Vagina (tissue), 2 donors: ENCODE data around the gene SLC5A12. TPM values are rescaled to one million over a fixed set of nuclear protein-coding genes. Genes with fewer than 3 reads are reported as not detected.
A peak's percentile ranks its signal among the peaks of the same experiment; 100 is the strongest.
"Not testable (repeated sequence)": the region's sequence is repeated elsewhere in the genome, so short reads cannot be mapped to it uniquely, and the experiment has no call there.

Source experiments
- DNase-seq, 2 donors: peaks; one replicate each; pipeline ENCODE4 v3.0.0-alpha.2; 2017; ENCODE audit errors: extremely low spot score in 2 of 2
- H3K27ac ChIP-seq: fragments of 200-600 bp; sonication (generic); one replicate; pipeline ENCODE4 v1.5.1; 2019
- H3K27me3 ChIP-seq: fragments of 200-600 bp; sonication (generic); one replicate; pipeline ENCODE4 v1.5.1; 2019
- H3K36me3 ChIP-seq, 2 donors: fragments of 200-600 bp; sonication (generic); one replicate each; pipeline ENCODE4 v1.5.1; 2017 to 2019
- H3K4me1 ChIP-seq: fragments of 200-600 bp; sonication (generic); one replicate; pipeline ENCODE4 v1.5.1; 2019
- H3K4me3 ChIP-seq, 2 donors: fragments of 200-600 bp; sonication (generic); 1 replicate in 1 of 2; 2 replicates in 1 of 2; pipeline ENCODE4 v1.5.1; 2016 to 2019
- H3K9me3 ChIP-seq: fragments of 200-600 bp; sonication (generic); one replicate; pipeline ENCODE4 v1.5.1; 2019
- POLR2A ChIP-seq, 2 donors: fragments of 450-650 bp; IDR thresholded peaks; one replicate each; pipeline ENCODE4 v1.6.1; 2017; ENCODE audit warnings: antibody characterized with exemption in 2 of 2, mild to moderate bottlenecking in 2 of 2, moderate library complexity in 2 of 2
- POLR2AphosphoS5 ChIP-seq, 2 donors: sonication (generic); formaldehyde crosslinking; IDR thresholded peaks; one replicate each; pipeline ENCODE4 v1.9.0; 2017; ENCODE audit warnings: antibody characterized with exemption in 2 of 2, mild to moderate bottlenecking in 2 of 2, low read depth in 1 of 2; ENCODE audit not compliant: insufficient read depth in 1 of 2
- intact Hi-C: fragments of 100-400 bp; cut with DNase I; formaldehyde crosslinking; loops from one replicate; pipeline ENCODE4 v1.15.1; 2023
- total RNA-seq: library from RNA; depleted of rRNA; stranded (reverse); fragments of >200 nt; gene quantifications from one replicate; pipeline ENCODE4 v1.2.3, GENCODE V29; 2016
- TF ChIP-seq, protein P1 (sequence below), 3 experiments: fragments of 450-650 bp in 2 of 3; fragments of 200-600 bp in 1 of 3; sonication (generic) in 1 of 3; IDR thresholded peaks; one replicate each; pipeline ENCODE4 v1.5.1; 2017 to 2019; ENCODE audit warnings: antibody characterized with exemption in 3 of 3, mild to moderate bottlenecking in 2 of 3, moderate library complexity in 2 of 3

Gene SLC5A12
- total RNA-seq, 1 donor from 2014 or later, result not detected

GRCh38 chr11:26649884-26650283 is 72.0 kb downstream of the SLC5A12 start:
- H3K9me3 ChIP-seq, result no peaks in the 10 kb centered on the region
- H3K4me3 ChIP-seq, result no peak overlapping the region
- DNase-seq, result no peak
- TF ChIP-seq, protein P1, sequence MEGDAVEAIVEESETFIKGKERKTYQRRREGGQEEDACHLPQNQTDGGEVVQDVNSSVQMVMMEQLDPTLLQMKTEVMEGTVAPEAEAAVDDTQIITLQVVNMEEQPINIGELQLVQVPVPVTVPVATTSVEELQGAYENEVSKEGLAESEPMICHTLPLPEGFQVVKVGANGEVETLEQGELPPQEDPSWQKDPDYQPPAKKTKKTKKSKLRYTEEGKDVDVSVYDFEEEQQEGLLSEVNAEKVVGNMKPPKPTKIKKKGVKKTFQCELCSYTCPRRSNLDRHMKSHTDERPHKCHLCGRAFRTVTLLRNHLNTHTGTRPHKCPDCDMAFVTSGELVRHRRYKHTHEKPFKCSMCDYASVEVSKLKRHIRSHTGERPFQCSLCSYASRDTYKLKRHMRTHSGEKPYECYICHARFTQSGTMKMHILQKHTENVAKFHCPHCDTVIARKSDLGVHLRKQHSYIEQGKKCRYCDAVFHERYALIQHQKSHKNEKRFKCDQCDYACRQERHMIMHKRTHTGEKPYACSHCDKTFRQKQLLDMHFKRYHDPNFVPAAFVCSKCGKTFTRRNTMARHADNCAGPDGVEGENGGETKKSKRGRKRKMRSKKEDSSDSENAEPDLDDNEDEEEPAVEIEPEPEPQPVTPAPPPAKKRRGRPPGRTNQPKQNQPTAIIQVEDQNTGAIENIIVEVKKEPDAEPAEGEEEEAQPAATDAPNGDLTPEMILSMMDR (IDR thresholded peaks at IDR 0.05), result peak; percentile 24 to 31 (median 29)
- TF ChIP-seq POLR2A (IDR thresholded peaks at IDR 0.05), result no peak
- H3K4me1 ChIP-seq, result no peaks in the 10 kb centered on the region
- H3K36me3 ChIP-seq, result no peaks in the 10 kb centered on the region
- intact Hi-C loops, result no loop called here
- no peak overlapping the region for H3K27ac ChIP-seq
- no peaks in the 10 kb centered on the region for H3K27me3 ChIP-seq

- H3K27ac ChIP-seq, H3K36me3 ChIP-seq, intact Hi-C loops, H3K4me3 ChIP-seq, H3K9me3 ChIP-seq, H3K27me3 ChIP-seq, H3K4me1 ChIP-seq, DNase-seq: not testable (repeated sequence)
Measured at GRCh38 chr11:26643314-26643713, 78.5 kb downstream of the SLC5A12 start.

GRCh38 chr11:26632691-26633159 is 89.1 kb downstream of the SLC5A12 start:
- no peaks in the 10 kb centered on the region for H3K4me1 ChIP-seq
- H3K36me3 ChIP-seq, result no peaks in the 10 kb centered on the region
- TF ChIP-seq POLR2AphosphoS5 (IDR thresholded peaks at IDR 0.05; ENCODE audit: insufficient read depth in 1 of 2, low read depth in 1 of 2) (no peak), POLR2A (IDR thresholded peaks at IDR 0.05) (no peak)
- TF ChIP-seq, protein P1 (IDR thresholded peaks at IDR 0.05), result no peak
- intact Hi-C loops, result no loop called here
- no peak overlapping the region for H3K4me3 ChIP-seq
- H3K9me3 ChIP-seq, result no peaks in the 10 kb centered on the region
- no peak overlapping the region for H3K27ac ChIP-seq
- DNase-seq, result no peak
- H3K27me3 ChIP-seq, result no peaks in the 10 kb centered on the region

DNA sequence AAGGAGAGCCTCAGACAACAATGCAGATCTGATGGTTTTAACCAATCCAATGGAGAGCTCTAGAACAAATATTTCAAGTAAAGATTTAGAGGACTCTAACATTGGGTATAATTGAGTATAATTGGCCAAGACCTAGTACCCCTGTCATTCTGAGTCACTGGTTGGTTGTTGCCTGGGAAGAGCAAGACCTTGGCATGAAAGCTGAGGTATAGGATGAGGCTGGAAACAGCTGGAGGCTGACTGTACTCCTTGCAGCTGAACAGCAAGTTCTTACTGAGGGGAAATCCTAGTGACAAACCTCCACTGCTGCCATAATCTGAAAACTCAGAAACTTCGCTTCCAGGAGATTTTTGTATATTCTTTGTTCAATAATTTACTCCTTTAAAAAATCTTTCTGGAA is 95.5 kb downstream of the SLC5A12 start:
- Histone ChIP-seq H3K4me3 (no peak overlapping the region), H3K4me1 (no peaks in the 10 kb centered on the region), H3K27ac (no peak overlapping the region), H3K9me3 (no peaks in the 10 kb centered on the region), H3K36me3 (no peaks in the 10 kb centered on the region), H3K27me3 (no peaks in the 10 kb centered on the region)
- DNase-seq, result no peak
- no peak for TF ChIP-seq POLR2A (IDR thresholded peaks at IDR 0.05)
- intact Hi-C loops, result no loop called here

DNA sequence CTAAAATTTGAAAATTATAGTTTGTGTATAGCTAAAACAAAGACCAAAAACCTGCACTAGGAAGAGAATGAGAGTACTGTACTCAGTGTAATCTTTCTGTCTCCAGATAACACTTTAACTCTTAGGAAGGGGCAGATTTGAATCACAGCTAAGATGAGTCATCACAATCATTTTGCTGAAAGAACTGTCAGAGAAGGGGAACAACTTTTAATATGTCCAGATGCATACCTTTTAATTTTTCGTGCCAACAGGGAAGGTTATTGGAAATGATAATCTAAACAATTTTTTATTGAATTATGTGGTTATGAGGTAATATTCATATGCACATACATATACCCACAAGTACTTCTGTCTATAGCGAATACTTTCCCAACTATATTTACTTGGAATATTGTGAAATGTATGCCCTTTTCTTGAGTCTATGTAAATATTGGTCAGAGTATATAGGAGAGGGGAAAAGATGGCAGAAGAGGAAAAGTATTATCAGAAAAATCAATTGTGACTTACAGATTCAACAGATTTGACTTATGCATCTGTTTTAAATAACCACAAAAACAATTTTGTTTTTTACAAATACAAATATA is 98.7 kb downstream of the SLC5A12 start:
- no peak for DNase-seq
- Histone ChIP-seq H3K36me3 (no peaks in the 10 kb centered on the region), H3K27ac (no peak overlapping the region), H3K4me1 (no peaks in the 10 kb centered on the region), H3K9me3 (no peaks in the 10 kb centered on the region), H3K27me3 (no peaks in the 10 kb centered on the region), H3K4me3 (no peak overlapping the region)
- intact Hi-C loops, result no loop called here
- no peak for TF ChIP-seq POLR2AphosphoS5 (IDR thresholded peaks at IDR 0.05; ENCODE audit: insufficient read depth in 1 of 2, low read depth in 1 of 2)
- TF ChIP-seq, protein P1 (IDR thresholded peaks at IDR 0.05), result no peak
- no peak for TF ChIP-seq POLR2A (IDR thresholded peaks at IDR 0.05)

- no peak overlapping the region for H3K4me3 ChIP-seq
- H3K4me1 ChIP-seq, result no peaks in the 10 kb centered on the region
- intact Hi-C loops, result no loop called here
- H3K36me3 ChIP-seq, result no peaks in the 10 kb centered on the region
- no peaks in the 10 kb centered on the region for H3K9me3 ChIP-seq
- no peak for DNase-seq
- H3K27me3 ChIP-seq, result no peaks in the 10 kb centered on the region
- TF ChIP-seq POLR2AphosphoS5 (IDR thresholded peaks at IDR 0.05; ENCODE audit: insufficient read depth in 1 of 2, low read depth in 1 of 2), result no peak
- no peak for TF ChIP-seq POLR2A (IDR thresholded peaks at IDR 0.05)
- TF ChIP-seq, protein P1 (IDR thresholded peaks at IDR 0.05), result no peak
- H3K27ac ChIP-seq, result no peak overlapping the region
Measured at GRCh38 chr11:26622181-26622580, 99.7 kb downstream of the SLC5A12 start.
